HG02759 (cell line): Measurements from ENCODE around the gene ENO3.

Experiments used
- ATAC-seq: cut with Tn5 transposase; IDR thresholded peaks from one replicate; pipeline ENCODE4 v1.9.1; 2021; ENCODE audit warnings: mild to moderate bottlenecking, moderate library complexity; ENCODE audit not compliant: unreplicated experiment

ENO3 gene

GRCh38 chr17:4949321-4950074 lies 1.4 kb upstream of the ENO3 start:
- ATAC-seq = peak; percentile 34

- peak; percentile 3 for ATAC-seq
Measured at GRCh38 chr17:4950075-4950745, 709 bp upstream of the ENO3 start.

GRCh38 chr17:4951486-4951885 lies 567 bp downstream of the ENO3 start:
- no peak for ATAC-seq

DNA sequence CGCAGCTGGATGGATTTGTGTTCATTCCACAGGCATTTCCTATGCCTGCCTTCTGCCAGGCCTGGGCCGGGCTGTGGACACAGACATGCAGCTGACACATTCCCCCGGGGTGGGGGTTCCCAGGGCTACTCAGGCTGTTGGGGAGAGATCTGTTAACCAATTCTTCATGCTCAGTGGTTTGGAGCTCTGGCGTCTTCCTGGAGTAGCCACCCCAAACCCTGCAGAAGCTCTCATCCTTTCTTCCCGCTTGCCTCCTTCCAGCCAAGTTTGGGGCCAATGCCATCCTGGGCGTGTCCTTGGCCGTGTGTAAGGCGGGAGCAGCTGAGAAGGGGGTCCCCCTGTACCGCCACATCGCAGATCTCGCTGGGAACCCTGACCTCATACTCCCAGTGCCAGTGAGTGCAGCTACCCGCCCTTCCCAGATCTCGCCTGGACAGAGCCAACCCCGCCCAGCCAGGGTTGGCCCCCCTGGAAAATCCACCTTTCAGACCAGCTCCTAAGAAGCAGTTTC lies 2.6 kb downstream of the ENO3 start:
- no peak for ATAC-seq

- no peak for ATAC-seq
Measured at GRCh38 chr17:4955091-4955490, 4.2 kb downstream of the ENO3 start.

- no peak for ATAC-seq
Measured at GRCh38 chr17:4956493-4957061, 5.7 kb downstream of the ENO3 start.

DNA sequence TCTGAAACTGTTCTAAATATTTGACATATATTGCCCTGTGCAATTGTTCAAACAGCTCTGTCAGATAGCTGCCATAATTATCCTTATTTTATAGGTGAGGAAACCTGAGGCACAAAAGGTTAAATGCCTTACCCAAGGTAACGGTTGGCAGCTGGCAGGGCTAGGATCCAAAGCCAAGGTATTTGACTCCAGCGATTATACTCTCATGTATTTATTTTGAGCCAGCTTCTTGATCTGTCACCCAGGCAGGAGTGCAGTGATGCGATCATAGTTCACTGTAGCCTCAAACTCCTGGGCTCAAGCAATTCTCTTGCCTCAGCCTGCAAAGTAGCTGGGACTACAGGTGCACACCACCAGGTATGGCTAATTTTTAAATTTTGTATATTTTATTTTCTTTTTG lies 7.2 kb downstream of the ENO3 start:
- no peak for ATAC-seq

- no peak for ATAC-seq
Measured at GRCh38 chr17:4959261-4959965, 8.5 kb downstream of the ENO3 start.

GRCh38 chr17:4960279-4960922 lies 9.5 kb downstream of the ENO3 start:
- no peak for ATAC-seq

GRCh38 chr17:4965311-4965986 lies 14.5 kb downstream of the ENO3 start:
- no peak for ATAC-seq

DNA sequence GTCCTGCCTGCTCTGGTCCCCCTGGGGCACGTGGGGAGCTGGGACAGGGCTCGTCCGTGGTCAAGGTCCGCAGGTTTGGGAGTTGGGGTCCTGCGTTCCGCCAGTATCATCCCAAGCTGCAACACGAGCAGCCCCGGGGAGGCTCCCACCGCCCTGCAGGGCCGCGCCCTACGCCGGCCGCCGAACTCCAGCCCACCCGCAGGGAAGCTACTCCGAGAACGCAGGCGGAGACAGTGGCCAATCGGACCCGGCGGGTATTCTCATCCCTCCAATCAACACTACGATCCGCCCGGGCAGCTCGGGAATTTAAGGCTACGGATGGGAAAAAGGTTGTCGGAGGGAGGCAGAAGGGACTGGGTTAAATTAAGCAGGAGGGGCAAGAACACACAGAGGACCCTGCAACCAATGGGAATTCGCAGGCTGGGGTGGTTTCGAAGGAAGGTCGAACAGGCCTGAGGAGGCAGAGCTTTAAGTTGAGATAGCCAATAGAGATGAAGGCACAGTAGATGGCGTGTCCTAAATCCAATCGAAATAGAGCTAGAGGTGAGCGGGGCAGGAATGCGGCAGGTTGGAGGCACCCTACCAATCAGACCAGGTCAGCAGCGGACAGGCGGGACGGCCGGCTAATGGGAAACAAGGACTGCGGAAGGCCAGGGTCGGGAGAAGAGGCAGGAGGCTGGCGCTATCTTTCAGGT lies 16.1 kb downstream of the ENO3 start:
- peak; percentile 76 for ATAC-seq

DNA sequence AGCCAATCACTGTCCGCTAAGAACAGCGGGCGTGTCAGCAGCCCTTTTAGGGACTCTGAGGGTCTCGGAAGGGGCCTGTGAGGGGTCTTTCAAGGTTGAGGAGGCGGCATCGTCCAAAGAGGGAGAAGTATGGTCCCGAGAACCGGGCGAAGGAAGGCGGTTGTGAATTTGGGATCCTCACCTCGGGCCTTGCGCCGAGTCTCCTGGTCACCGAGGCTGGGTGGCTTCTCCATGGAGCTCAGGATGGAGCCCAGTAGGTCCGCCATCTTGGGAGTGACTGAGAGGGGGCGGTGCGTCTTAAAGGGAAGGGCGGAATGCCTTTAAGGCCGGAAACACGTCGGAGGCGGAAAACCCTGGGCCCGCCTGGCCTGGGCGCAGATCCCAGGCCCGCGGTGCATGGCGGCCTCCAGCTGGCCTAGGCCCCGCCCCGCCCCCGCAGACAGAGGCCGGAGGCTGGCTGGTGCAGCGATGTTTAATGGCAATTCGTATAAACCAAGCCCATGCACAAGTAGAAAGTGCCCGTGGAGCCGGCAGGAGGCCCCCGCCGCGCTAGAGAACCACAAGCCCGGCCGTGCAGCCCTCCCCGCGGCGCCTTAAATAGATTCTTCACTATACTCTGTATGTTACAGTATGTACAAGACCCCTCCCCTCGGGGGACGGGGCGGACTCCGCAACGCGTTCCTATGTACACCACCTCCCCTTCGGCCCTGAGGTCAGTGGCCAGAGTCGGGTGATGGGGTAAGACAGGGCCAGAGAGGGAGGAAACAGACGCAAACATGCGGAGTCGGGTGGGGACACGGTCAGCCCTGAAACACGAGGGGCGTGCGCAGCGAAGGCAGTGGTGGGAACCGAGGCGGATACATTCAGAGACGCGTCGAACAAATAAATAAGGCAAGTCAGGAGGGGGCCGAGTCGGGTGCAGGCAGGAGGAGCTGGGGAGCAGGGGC lies 16.9 kb downstream of the ENO3 start, which contains the start of gene SPAG7:
Gene SPAG7, minus strand, starts transcription at position 279 of the 947 bp plus-strand sequence. Its CDS starts 13 bp downstream, at position 266.
- peak; percentile 66 for ATAC-seq

GRCh38 chr17:4968486-4969046 lies 17.6 kb downstream of the ENO3 start:
- no peak for ATAC-seq

GRCh38 chr17:4969047-4969550 lies 18.2 kb downstream of the ENO3 start:
- ATAC-seq = no peak

DNA sequence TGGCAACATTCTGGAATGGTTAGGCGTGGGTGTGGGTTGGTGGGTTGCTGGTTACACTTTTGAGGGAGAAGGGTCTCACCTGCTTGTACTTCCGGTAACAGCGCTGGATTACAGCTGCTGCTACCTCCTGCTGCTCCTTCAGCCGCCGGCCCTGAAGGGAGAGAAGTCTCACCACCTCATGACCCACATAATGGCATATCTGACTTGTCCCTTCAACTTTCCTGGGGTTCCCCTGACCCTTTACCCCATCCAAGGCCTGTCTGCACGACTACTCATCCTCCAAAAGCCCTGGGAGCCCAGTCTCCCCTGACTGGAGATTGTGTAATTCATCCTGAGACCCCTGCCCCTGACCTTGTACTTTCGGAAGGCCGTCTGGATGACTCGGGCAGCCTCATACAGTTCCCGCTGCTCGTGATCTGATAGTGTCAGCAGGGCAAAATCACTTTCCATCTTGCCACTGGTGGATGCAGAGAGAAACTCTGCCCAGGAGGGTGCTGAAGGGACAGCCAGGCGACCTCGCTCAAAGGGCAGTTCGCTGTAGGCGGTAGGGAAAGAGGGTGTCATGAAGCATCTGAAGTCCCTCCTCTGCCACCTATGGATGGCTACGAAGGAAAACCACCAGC lies 18.7 kb downstream of the ENO3 start:
- no peak for ATAC-seq

DNA sequence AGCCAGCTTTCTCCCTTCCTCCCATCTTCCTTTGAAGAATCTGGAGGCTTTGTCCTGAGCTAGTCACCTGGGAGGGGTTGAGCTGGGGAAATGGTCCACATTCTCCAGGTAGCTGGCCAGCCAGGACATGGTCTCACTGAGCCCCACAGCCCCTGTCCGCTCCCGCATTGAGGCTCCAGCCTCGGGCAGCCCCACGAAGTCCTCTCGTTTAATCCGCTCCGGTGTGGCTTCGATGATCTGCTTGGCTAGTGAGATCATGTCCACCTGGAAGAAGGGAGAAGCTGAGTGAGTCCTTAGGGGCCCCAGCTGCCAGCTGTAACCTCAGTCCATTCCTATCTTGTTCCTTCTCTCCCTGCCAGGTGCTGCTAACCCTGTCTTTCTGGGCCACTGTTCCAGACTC lies 19.4 kb downstream of the ENO3 start:
- no peak for ATAC-seq

- no peak for ATAC-seq
Measured at GRCh38 chr17:4971826-4972225, 20.9 kb downstream of the ENO3 start.
